Esophagus muscularis mucosa (tissue), 3 donors: ENCODE data around the gene LRP2.

Experiments used
- POLR2A ChIP-seq: fragments of 450-650 bp; IDR thresholded peaks from one replicate; pipeline ENCODE4 v1.6.1; 2017; ENCODE audit warnings: antibody characterized with exemption, moderate library complexity, mild to moderate bottlenecking, low read depth
- TF ChIP-seq, protein P1 (sequence below), 3 experiments: fragments of 200-600 bp in 2 of 3; fragments of 450-650 bp in 1 of 3; sonication (generic) in 2 of 3; IDR thresholded peaks; one replicate each; pipeline ENCODE4 v1.5.1; 2017 to 2019; ENCODE audit warnings: antibody characterized with exemption in 3 of 3, mild to moderate bottlenecking in 2 of 3, moderate library complexity in 1 of 3

DNA sequence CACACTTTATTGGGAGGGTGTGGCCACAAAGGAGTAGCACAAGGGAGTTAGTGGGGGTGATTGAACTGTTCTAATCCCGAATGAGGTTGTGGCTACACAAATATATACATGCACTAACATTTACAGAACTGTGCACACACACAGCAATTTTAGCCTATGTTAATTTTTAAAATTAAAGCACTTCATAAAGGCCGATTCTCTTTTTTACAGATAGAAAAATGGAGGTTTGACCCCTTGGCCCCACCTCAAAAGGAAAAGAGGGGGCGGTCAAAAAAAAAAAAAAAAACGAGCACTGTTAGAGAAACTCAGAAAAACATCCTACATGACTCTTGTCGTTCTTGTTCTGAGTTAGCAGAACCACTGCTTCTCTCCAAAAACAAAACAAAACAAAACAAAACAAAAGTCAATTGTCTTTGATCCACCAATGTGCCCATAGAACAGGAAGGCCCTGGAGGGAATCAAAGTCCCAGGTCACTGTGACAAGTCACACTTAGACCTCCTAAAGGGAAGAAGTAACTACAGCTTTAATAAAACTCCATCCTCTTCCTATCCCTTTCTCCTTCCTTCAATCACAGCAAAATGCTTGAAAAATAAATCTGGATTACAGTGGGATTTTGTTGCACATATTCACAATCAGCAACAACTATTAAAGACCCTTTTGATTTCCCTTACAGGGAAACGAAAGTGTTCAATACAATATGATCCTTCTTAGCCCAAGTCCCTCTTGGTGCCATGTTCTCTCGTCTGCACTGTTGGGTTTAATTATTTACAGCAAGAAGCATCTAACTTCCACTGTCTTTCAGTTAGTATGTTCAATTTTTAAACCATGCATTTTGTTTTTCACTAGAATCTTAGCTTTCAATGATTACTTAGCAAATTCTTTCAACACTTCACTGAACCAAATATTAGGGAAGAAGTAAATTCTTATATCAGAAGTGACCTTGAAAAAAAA is 16.6 kb downstream of the LRP2 start:
- TF ChIP-seq, protein P1, sequence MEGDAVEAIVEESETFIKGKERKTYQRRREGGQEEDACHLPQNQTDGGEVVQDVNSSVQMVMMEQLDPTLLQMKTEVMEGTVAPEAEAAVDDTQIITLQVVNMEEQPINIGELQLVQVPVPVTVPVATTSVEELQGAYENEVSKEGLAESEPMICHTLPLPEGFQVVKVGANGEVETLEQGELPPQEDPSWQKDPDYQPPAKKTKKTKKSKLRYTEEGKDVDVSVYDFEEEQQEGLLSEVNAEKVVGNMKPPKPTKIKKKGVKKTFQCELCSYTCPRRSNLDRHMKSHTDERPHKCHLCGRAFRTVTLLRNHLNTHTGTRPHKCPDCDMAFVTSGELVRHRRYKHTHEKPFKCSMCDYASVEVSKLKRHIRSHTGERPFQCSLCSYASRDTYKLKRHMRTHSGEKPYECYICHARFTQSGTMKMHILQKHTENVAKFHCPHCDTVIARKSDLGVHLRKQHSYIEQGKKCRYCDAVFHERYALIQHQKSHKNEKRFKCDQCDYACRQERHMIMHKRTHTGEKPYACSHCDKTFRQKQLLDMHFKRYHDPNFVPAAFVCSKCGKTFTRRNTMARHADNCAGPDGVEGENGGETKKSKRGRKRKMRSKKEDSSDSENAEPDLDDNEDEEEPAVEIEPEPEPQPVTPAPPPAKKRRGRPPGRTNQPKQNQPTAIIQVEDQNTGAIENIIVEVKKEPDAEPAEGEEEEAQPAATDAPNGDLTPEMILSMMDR (IDR thresholded peaks at IDR 0.05), result no peak
- no peak for TF ChIP-seq POLR2A
